H9 (cell line): ENCODE data around the gene SH3RF3. TPM values are rescaled to one million over a fixed set of nuclear protein-coding genes. Genes with fewer than 3 reads are reported as not detected.

Experiments used
- DNase-seq: peaks from one replicate; pipeline ENCODE4 v3.0.0-alpha.2; 2017
- H2AFZ ChIP-seq: one replicate; pipeline ENCODE4 v1.6.1; 2013; ENCODE audit warnings: mild to moderate bottlenecking, low read length, control low read depth, moderate library complexity
- H2AK5ac ChIP-seq: 2 replicates; pipeline ENCODE4 v1.6.1; 2013; ENCODE audit warnings: low read length, control low read depth, mixed read lengths; ENCODE audit not compliant: insufficient read length
- H2BK120ac ChIP-seq: one replicate; pipeline ENCODE4 v1.6.1; 2013; ENCODE audit warnings: low read depth, mild to moderate bottlenecking, low read length, control low read depth, inconsistent platforms; ENCODE audit not compliant: poor library complexity, severe bottlenecking
- H2BK12ac ChIP-seq: 2 replicates; pipeline ENCODE4 v1.6.1; 2013; ENCODE audit warnings: low read length, control low read depth, mixed read lengths, low read depth; ENCODE audit not compliant: insufficient read length
- H2BK15ac ChIP-seq: 2 replicates; pipeline ENCODE4 v1.6.1; 2013; ENCODE audit warnings: low read depth, low read length, control low read depth
- H2BK20ac ChIP-seq: one replicate; pipeline ENCODE4 v1.6.1; 2013; ENCODE audit warnings: low read depth, mild to moderate bottlenecking, low read length, control low read depth, inconsistent platforms; ENCODE audit not compliant: poor library complexity, severe bottlenecking
- H2BK5ac ChIP-seq: 2 replicates; pipeline ENCODE4 v1.6.1; 2013; ENCODE audit warnings: low read length, control low read depth, mixed read lengths; ENCODE audit not compliant: insufficient read length
- H3K14ac ChIP-seq: 2 replicates; pipeline ENCODE4 v1.6.1; 2013; ENCODE audit warnings: low read length, control low read depth; ENCODE audit not compliant: insufficient read depth
- H3K18ac ChIP-seq: 2 replicates; pipeline ENCODE4 v1.6.1; 2013; ENCODE audit warnings: low read depth, mild to moderate bottlenecking, mixed read lengths, low read length, control low read depth; ENCODE audit not compliant: insufficient read length
- H3K23ac ChIP-seq: 2 replicates; pipeline ENCODE4 v1.6.1; 2013; ENCODE audit warnings: low read length, control low read depth, mixed read lengths, low read depth; ENCODE audit not compliant: insufficient read length
- H3K23me2 ChIP-seq: 2 replicates; pipeline ENCODE4 v1.6.1; 2013; ENCODE audit warnings: low read depth, mild to moderate bottlenecking, mixed read lengths, low read length, control low read depth; ENCODE audit not compliant: insufficient read length, poor library complexity, severe bottlenecking
- H3K27ac ChIP-seq: 2 replicates; pipeline ENCODE4 v1.5.1; 2013; ENCODE audit warnings: low read length, control low read depth, mixed read lengths, low read depth; ENCODE audit not compliant: insufficient read length
- H3K27me3 ChIP-seq: 2 replicates; pipeline ENCODE4 v1.6.1; 2013; ENCODE audit warnings: low read length, control low read depth, inconsistent platforms; ENCODE audit not compliant: insufficient read depth
- H3K4ac ChIP-seq: 2 replicates; pipeline ENCODE4 v1.6.1; 2013; ENCODE audit warnings: low read depth, mild to moderate bottlenecking, control low read depth, inconsistent platforms, low read length, moderate library complexity
- H3K4me1 ChIP-seq: 2 replicates; pipeline ENCODE4 v1.6.1; 2013; ENCODE audit warnings: low read length, control low read depth, inconsistent platforms; ENCODE audit not compliant: insufficient read depth
- H3K4me2 ChIP-seq: 2 replicates; pipeline ENCODE4 v1.6.1; 2013; ENCODE audit warnings: low read length, control low read depth, mixed read lengths; ENCODE audit not compliant: insufficient read length, insufficient read depth
- H3K56ac ChIP-seq: 2 replicates; pipeline ENCODE4 v1.6.1; 2013; ENCODE audit warnings: low read depth, mild to moderate bottlenecking, mixed read lengths, low read length, control low read depth; ENCODE audit not compliant: insufficient read length
- H3K79me1 ChIP-seq: 2 replicates; pipeline ENCODE4 v1.6.1; 2013; ENCODE audit warnings: low read depth, mild to moderate bottlenecking, moderate library complexity, low read length, control low read depth, inconsistent platforms; ENCODE audit not compliant: insufficient read depth, poor library complexity, severe bottlenecking
- H3K79me2 ChIP-seq: 2 replicates; pipeline ENCODE4 v1.6.1; 2013; ENCODE audit warnings: low read length, control low read depth, inconsistent platforms; ENCODE audit not compliant: insufficient read depth
- H3K9ac ChIP-seq: 2 replicates; pipeline ENCODE4 v1.6.1; 2013; ENCODE audit warnings: low read length, control low read depth, mixed read lengths; ENCODE audit not compliant: insufficient read length; ENCODE audit errors: extremely low read depth
- H3K9me3 ChIP-seq: one replicate; pipeline ENCODE4 v1.6.1; 2013; ENCODE audit warnings: low read depth, low read length, inconsistent platforms; ENCODE audit not compliant: control insufficient read depth
- H3T11ph ChIP-seq: one replicate; pipeline ENCODE4 v1.6.1; 2013; ENCODE audit warnings: mild to moderate bottlenecking, low read length, control low read depth, inconsistent platforms
- H4K20me1 ChIP-seq: one replicate; pipeline ENCODE4 v1.6.1; 2013; ENCODE audit not compliant: control insufficient read depth, insufficient read length, insufficient read depth
- H4K5ac ChIP-seq: 2 replicates; pipeline ENCODE4 v1.6.1; 2013; ENCODE audit warnings: low read depth, mild to moderate bottlenecking, mixed read lengths, low read length, control low read depth; ENCODE audit not compliant: insufficient read length
- H4K8ac ChIP-seq: replicated peaks from 2 replicates; pipeline ENCODE4 v1.6.1; 2013; ENCODE audit warnings: low read length, control low read depth, mixed read lengths, low read depth; ENCODE audit not compliant: insufficient read length
- H4K91ac ChIP-seq: 2 replicates; pipeline ENCODE4 v1.6.1; 2013; ENCODE audit warnings: low read depth, mild to moderate bottlenecking, moderate library complexity, mixed read lengths, low read length, control low read depth; ENCODE audit not compliant: insufficient read length
- H3K27ac Mint-ChIP-seq, 3 experiments: 2 replicates in 2 of 3; 3 replicates in 1 of 3; pipeline ENCODE4 v1.8.0; 2020 to 2021; ENCODE audit warnings: mixed read lengths in 3 of 3, mild to moderate bottlenecking in 1 of 3, moderate library complexity in 1 of 3
- H3K27me3 Mint-ChIP-seq: 2 replicates; pipeline ENCODE4 v1.8.0; 2021; ENCODE audit warnings: low read depth, mild to moderate bottlenecking, moderate library complexity, mixed read lengths
- H3K36me3 Mint-ChIP-seq, 3 experiments: 2 replicates in 2 of 3; 3 replicates in 1 of 3; pipeline ENCODE4 v1.8.0; 2020 to 2021; ENCODE audit warnings: low read depth in 3 of 3, mixed read lengths in 3 of 3; ENCODE audit not compliant: insufficient read depth in 1 of 3
- H3K4me1 Mint-ChIP-seq, 2 experiments: 2 replicates each; pipeline ENCODE4 v1.8.0; 2020; ENCODE audit warnings: mixed read lengths in 2 of 2
- H3K4me3 Mint-ChIP-seq, 2 experiments: 2 replicates in 1 of 2; 3 replicates in 1 of 2; pipeline ENCODE4 v1.8.0; 2020 to 2021; ENCODE audit warnings: mild to moderate bottlenecking in 2 of 2, mixed read lengths in 2 of 2, moderate library complexity in 1 of 2
- H3K9me3 Mint-ChIP-seq, 2 experiments: 2 replicates in 1 of 2; 3 replicates in 1 of 2; pipeline ENCODE4 v1.8.0; 2020; ENCODE audit warnings: mild to moderate bottlenecking in 2 of 2, mixed read lengths in 2 of 2, moderate library complexity in 1 of 2
- CTCF ChIP-seq: fragments of 200-600 bp; sonication (generic); conservative IDR thresholded peaks from 3 replicates; pipeline ENCODE4 v1.8.0; 2021; ENCODE audit warnings: antibody characterized with exemption, mild to moderate bottlenecking
- WGBS: extraction: QIAGEN DNeasy Blood & Tissue Kit; methylation state at CpG from one replicate; pipeline ENCODE4 v1.1.7; 2013; ENCODE audit warnings: missing lambda C conversion rate, low lambda C conversion rate, mixed read lengths; ENCODE audit not compliant: insufficient read length; ENCODE audit errors: extremely low coverage; 5-methylcytosine and 5-hydroxymethylcytosine counted together
- total RNA-seq: library from RNA; stranded (reverse); gene quantifications from 2 replicates; pipeline ENCODE4 v1.2.1, GENCODE V29; 2021

SH3RF3 gene
- total RNA-seq, 1 experiment from 2014 or later, result 0.46 TPM

DNA sequence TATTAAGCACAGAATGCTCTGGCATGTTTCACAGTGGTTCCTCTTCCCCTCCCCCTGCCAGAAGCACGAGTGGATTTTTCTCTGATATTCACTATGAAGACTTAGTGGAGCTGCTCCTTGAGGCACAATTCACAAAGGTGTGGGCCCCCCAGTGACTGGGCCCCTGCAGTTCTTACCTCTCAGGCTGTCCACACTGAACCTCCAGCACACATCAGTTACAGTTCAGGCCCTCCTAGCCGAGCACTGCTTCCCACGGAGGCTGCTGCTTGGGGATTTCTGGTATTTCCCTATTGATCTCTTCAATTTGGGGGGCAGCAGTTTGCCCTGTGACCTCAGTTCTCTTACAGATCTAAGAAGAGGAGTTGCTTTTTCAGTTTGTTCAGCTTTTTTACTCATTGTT lies 236.1 kb downstream of the SH3RF3 start:
- no peak overlapping the region for H2BK5ac ChIP-seq
- Mint-ChIP-seq H3K9me3 (no peaks in the 10 kb centered on the region), H3K36me3 (no peaks in the 10 kb centered on the region), H3K4me1 (peaks cover 0 to 5% of the 10 kb centered on the region in 2 experiments; a peak in 1 of 4 replicates), H3K27me3 (peaks cover 6% of the 10 kb centered on the region), H3K27ac (no peak overlapping the region), H3K4me3 (no peak overlapping the region)
- H3K23me2 ChIP-seq, result no peaks in the 10 kb centered on the region
- no peak overlapping the region for H2BK15ac ChIP-seq
- no peak overlapping the region for H4K8ac ChIP-seq
- H2BK12ac ChIP-seq, result no peak overlapping the region
- H3K27ac ChIP-seq, result no peak overlapping the region
- H4K20me1 ChIP-seq, result no peaks in the 10 kb centered on the region
- no peak overlapping the region for H3K23ac ChIP-seq
- H2BK20ac ChIP-seq, result no peak overlapping the region
- H2BK120ac ChIP-seq, result no peak overlapping the region
- H3K4ac ChIP-seq, result no peak overlapping the region
- no peak overlapping the region for H4K5ac ChIP-seq
- no peaks in the 10 kb centered on the region for H3K79me2 ChIP-seq
- WGBS, result no CpG with 5 or more reads among the region's 3 CpGs
- no peak overlapping the region for H3T11ph ChIP-seq
- H2AFZ ChIP-seq, result no peak overlapping the region
- no peak for TF ChIP-seq CTCF
- H3K4me1 ChIP-seq, result no peaks in the 10 kb centered on the region
- no peak overlapping the region for H3K18ac ChIP-seq
- H2AK5ac ChIP-seq, result no peak overlapping the region
- H3K9me3 ChIP-seq, result no peaks in the 10 kb centered on the region
- DNase-seq, result peak; percentile 19
- no peak overlapping the region for H3K56ac ChIP-seq
- H3K27me3 ChIP-seq, result no peaks in the 10 kb centered on the region
- H3K14ac ChIP-seq, result no peak overlapping the region
- H3K9ac ChIP-seq, result no peak overlapping the region
- no peaks in the 10 kb centered on the region for H3K79me1 ChIP-seq
- no peak overlapping the region for H4K91ac ChIP-seq
- no peak overlapping the region for H3K4me2 ChIP-seq
